ENCODE data around the gene SMARCB1.

Gene SMARCB1

GRCh38 chr22:23804781-23805291 lies 18.1 kb downstream of the SMARCB1 start:
- DNase-seq, result no peak

DNA sequence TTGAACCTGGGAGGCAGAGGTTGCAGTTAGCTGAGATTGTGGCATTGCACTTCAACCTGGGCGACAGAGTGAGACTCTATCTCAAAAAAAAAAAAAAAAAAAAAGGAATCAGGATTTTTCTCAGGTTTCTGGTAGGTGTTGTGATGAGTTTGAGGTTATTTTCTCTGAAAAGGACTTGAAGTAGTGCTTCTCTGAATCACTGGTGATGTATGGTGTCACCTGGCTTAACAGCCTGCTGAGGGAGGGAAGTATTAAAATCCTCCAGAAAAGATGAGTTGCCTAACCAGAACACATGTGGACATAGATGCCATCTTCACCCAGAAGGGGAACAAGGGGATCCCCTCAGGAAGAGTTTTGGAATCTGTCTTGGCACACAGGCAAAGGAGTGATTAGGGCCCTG lies 20.1 kb downstream of the SMARCB1 start:
- DNase-seq, result no peak

GRCh38 chr22:23812378-23812777 lies 25.6 kb downstream of the SMARCB1 start:
- no peak for DNase-seq

- peak; percentile 66 for DNase-seq
Observed at GRCh38 chr22:23815541-23816155, 28.9 kb downstream of the SMARCB1 start.

DNA sequence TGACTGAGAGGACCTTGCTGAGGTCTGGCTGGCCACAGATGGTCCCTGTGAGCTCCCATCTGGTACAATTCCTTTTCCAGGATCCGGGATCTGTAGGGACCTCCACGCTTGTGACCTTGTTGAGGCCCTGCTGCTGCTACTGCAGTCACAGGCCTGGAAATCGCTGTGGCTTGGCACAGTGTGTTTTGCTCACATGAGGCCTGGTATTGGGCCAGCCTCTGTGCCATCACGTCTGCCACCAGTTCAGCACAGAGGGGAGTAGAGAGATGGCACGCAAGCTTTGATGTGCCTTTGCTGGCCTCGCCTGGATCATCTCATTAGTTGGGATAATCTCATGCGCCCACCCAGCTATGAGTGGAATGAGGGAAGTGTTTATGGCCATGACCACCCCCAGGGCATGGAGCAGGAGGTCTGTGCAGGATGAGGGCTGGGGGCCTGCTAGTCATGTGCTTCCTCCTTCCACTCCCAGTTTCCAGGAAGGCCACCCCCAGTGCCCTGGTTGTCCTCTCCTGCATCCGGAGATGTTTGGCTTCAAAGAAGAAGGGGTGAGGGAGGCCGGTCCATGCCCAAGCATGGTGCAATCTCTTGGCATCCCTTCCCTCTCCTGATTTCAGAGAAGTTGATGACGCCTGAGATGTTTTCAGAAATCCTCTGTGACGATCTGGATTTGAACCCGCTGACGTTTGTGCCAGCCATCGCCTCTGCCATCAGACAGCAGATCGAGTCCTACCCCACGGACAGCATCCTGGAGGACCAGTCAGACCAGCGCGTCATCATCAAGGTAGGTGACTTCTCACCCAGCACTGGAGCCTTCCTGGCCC lies 29.6 kb downstream of the SMARCB1 start:
- DNase-seq, result peak; percentile 28

- no peak for DNase-seq
Observed at GRCh38 chr22:23817146-23817545, 30.4 kb downstream of the SMARCB1 start.

DNA sequence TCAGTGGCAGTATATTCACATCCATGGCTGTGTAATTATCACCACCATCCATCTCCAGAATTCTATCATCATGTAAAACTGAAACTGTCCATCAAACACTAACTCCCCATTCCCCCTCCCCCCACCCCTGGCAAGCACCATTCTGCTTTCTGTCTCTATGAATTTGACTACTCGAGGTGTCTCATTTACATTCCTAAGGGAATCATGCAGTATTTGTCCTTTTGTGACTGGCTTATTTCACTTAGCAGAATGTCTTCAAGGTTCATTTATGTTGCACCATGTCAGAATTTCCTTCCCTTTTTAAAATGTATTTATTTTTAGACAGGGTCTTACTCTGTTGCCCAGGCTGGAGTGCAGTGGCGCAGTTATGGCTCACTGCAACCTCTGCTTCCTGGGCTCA lies 31.8 kb downstream of the SMARCB1 start:
- no peak for DNase-seq

GRCh38 chr22:23820748-23821211 lies 34.0 kb downstream of the SMARCB1 start:
- no peak for DNase-seq

DNA sequence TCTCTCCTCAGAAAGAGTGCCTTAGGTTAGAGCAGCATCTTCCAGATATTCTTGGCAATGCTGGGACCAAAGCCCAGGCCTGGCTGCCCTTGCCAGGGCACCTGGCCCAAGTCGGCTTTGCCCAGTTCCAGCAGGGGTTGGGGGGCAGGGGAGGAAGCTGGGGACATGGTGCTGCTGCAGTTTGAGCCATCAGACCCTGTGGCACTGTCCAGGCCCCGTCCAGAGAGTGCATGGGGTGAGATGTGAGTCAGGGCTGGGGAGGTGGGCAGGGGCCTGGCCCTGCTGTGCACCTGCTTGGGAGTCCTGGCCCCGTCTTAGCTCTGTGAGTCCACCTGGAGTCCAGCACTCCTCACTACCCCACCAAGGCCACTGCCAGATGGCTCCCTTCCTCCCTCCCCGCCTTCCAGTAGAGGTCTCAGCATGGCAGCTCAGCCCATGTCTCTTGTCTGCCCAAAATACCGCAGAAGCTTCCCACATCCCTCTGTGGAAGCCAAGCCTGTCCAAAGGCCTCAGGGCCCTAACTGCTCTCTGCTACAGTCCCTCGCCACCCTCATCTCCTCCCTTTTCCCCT lies 35.4 kb downstream of the SMARCB1 start:
- no peak for DNase-seq

DNA sequence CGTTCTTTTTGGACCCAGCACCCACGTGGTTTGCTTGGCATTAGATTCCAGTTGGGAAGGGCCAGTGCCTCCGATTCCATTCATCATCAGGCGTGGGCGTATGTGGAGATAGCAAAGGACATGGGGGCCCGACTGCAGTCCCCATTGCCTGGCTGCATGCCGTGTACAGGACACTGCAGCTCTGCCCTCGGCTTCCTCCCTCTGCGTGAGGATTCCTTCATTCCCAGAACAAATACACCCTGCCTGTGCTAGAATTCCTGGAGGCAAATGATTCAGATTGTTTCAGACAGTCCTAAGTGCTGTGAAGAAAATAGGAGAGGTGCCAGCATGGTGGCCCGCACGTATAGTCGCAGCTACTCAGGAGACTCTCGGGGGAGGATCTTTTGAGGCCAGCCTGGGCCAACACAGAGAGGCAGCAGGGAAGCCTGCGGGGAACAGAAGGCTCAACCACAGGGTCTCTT lies 36.6 kb downstream of the SMARCB1 start:
- peak; percentile 89 for DNase-seq

DNA sequence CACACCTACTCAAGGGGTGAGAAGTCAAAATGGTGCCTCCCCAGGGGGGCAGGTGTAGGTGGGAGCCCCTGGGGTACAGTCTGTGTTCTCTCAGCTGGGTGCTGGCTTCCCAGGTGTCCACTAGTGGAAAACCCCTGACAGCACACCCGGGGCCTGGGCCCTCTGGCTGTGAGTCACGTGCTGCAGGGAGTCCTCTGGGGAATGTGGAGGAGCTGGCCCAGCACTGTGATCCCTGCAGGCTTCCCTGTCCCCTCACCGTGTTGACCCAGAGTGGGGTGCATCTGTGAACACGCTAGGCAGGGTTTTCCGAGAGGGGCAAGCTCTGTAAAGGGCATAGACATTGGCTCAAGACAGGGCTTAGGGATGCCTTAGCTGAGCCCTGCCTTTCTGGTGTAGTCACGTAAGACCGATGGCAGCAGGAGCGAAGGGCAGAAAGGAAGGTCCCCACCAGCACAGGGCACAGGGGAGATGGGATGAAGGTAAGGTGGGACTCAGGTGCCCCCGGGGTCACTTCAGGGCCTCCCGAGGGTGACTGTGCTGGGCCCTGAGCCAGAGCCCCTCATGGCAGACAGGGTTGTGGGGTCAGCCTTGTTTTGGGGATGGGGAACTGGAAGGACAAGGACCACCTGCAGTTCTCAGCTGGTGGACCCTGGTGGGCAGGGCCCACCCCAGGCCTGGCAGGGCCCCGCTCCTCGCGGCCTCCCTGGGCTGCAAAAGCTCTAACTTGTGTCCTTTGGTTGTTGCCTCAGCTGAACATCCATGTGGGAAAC lies 37.9 kb downstream of the SMARCB1 start:
- no peak for DNase-seq

GRCh38 chr22:23825246-23825905 lies 38.6 kb downstream of the SMARCB1 start:
- no peak for DNase-seq

DNA sequence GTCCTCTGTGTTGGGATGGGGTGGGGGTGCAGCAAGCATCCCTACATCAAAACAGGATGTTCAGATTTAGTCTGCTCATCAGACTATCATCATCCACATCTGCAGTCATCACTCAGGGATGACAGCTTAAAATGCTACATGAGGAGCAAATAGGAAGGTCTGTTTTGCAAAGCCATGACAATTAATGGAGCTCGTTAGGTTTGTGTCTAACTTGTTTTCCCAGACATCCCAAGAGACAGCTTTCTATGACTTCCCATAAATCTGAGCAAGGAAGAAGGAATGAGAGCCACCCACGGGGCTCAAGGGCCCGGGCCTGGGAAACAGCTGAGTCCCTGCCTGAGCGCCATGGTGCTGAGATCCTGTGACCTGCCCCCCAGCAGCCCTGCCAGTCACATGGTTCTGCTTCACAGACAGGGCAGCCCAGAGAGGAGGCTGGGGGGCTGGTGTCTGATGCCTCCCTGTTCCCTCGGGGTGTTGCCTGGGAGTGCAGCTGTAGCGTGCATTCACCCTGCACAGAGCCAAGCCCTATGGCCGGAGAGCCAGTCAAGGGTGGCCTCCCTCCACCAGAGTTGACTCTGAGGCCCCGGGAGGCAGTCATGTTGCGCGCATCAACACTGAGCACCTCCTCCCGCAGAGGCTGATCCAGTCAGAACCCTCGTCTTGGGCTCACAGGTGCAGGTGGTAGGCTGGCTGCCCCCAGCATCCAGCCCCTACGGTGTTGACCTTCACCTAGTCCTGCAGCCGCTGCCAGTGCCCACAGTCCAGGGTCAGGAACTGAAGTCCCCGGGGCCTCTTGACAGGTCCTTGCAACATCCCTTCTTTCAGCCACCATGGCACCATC lies 40.0 kb downstream of the SMARCB1 start:
- DNase-seq, result peak; percentile 97

GRCh38 chr22:23827351-23827995 lies 40.7 kb downstream of the SMARCB1 start:
- no peak for DNase-seq

DNA sequence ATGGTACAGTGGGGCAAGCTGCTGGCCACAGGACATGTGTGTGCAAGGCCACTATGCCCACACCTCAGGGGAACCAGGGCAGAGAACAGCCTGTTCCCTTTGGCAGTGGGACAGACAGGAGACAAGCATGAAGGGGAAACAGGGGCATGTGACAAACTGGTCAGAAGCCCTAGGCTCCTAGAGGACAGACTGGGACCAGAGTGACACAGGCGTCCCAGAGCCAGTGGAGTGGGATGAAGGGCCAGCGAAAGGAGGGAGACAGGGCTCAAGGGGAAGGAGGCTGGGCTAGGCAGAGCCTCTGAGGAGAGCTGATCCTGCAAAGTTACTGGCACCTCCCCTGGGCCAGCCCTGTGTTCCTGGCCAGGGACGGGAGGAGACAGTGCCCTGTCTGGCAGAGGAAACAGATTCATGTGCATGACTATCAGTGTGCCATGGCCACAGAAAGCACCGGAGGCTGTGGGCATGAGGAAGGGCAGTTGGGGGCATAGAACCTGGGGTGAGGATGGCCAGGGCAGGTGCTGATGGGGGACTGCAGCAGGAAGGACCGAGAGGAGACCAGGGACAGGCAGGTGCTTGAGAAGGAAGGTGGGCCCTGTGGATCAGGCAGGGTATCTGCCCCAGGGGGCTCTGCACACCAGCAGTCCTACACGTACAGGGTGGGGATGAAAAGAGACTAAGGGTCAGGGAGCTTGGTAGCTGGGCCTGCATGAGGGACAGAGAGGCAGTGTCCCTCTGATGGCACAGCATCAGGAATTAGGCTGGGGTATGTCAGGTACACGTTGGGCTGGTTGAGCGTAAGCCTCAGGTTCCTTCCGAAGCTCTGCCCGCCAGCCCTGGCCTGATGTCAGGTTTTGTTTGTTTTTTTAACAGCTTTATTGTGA lies 42.3 kb downstream of the SMARCB1 start:
- no peak for DNase-seq

DNA sequence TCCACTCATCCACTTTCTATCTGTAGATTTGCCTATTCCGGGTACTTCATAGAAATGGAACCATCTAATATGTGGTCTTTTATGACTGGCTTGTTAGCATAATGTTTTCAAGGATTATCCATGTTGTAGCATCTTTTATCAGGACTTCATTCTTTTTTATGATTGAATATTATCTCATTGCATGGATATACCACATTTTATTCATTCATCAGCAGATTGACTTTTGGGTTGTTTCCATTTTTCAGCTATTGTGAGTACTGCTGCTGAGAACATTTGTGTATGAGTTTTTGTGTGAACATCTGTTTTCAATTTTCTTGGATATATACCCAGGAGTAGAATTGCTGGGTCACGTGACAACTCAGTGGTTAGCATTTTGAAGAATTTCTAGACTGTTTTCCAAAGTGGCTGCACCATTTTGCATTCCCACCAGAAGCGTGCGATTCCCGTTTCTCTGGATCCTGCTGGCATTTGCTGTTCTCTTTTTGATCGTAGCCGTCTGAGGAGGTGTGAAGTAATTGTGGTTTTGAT lies 43.1 kb downstream of the SMARCB1 start:
- DNase-seq, result peak; percentile 95

DNA sequence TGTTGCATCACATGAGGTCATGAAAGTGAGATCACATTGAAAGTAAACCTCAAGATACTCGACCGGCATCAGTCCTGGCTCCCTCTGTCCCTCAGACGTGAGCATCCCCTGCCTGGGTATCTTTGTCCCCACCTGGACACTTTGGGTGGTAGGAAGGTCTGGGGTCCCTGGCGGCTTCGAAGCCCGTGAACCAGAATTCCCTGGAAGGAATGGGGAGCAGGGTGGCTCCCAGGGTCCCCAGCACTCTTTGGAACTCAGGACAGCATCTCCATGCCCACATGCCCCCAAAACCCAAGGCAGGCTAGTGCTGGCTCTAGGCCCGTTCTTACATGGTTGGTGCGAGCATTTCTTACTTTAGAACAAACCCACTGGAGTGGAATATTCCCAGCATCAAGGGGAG lies 44.5 kb downstream of the SMARCB1 start:
- DNase-seq, result no peak

- no peak for DNase-seq
Observed at GRCh38 chr22:23831781-23832180, 45.0 kb downstream of the SMARCB1 start.
